Pancreas (tissue), 10 donors: ENCODE measurements around the gene KCNMA1. TPM values are rescaled to one million over a fixed set of nuclear protein-coding genes. Genes with fewer than 3 reads are reported as not detected.
"Not testable (repeated sequence)": the region's sequence is repeated elsewhere in the genome, so short reads cannot be mapped to it uniquely, and the experiment has no call there.

Experiments used
- ATAC-seq, 4 donors: fragments of 200-7000 bp; cut with Tn5 transposase; one replicate each; pipeline versions ENCODE4 v1.8.0 to v1.9.1; 2020; ENCODE audit warnings: mild to moderate bottlenecking in 4 of 4, moderate library complexity in 4 of 4
- DNase-seq, 6 donors: peaks; one replicate each; pipeline ENCODE4 v3.0.0-alpha.2; 2020
- FAIRE-seq: peaks from 2 replicates; lab custom pipeline; 2012; peaks lifted over from hg19 to GRCh38; lab: Jason Lieb, UNC
- H3K27ac ChIP-seq, 4 donors: fragments of 200-600 bp; sonication (generic); 1 replicate in 3 of 4; 2 replicates in 1 of 4; pipeline versions ENCODE4 v1.5.0 to v1.8.0; 2020
- H3K27me3 ChIP-seq, 4 donors: fragments of 200-600 bp; one replicate each; pipeline ENCODE4 v1.8.0; 2021
- H3K36me3 ChIP-seq, 3 donors: fragments of 200-600 bp; sonication (generic) in 1 of 3; one replicate each; pipeline versions ENCODE4 v1.5.0 to v1.8.0; 2020 to 2021
- H3K4me1 ChIP-seq, 3 donors: fragments of 200-600 bp; one replicate each; pipeline ENCODE4 v1.8.0; 2021
- H3K4me3 ChIP-seq, 4 donors: fragments of 200-600 bp; sonication (generic) in 2 of 4; one replicate each; pipeline versions ENCODE4 v1.5.0 to v1.8.0; 2020 to 2021
- H3K9me3 ChIP-seq, 4 donors: fragments of 200-600 bp; one replicate each; pipeline ENCODE4 v1.8.0; 2021
- WGBS, 2 donors: extraction: QIAGEN DNeasy Blood & Tissue Kit; methylation state at CpG; one replicate each; pipeline ENCODE4 v1.1.7; 2013; 5-methylcytosine and 5-hydroxymethylcytosine counted together
- intact Hi-C, 3 donors: fragments of 100-400 bp; cut with DNase I; formaldehyde crosslinking; loops; one replicate each; pipeline versions ENCODE4 v1.11.1 to v1.14.2; 2022
- polyA plus RNA-seq, 2 donors: library from polyadenylated mRNA; stranded (reverse); fragments of 200-250 nt; gene quantifications; one replicate each; pipeline ENCODE4 v1.2.3, GENCODE V29; 2013
- total RNA-seq, 6 donors: library from RNA; stranded (reverse); fragmentation: NEBNext Ultra II Directional in 4 of 6; extraction: Animal tissue kit (Norgen Biotek cat#: 25700) in 4 of 6; gene quantifications; one replicate each; pipeline versions ENCODE4 v1.2.1 to v1.2.4, GENCODE V29; 2021 to 2023
- TF ChIP-seq, protein P1 (sequence below), 4 donors: fragments of 200-600 bp; sonication (generic) in 3 of 4; IDR thresholded peaks; one replicate each; pipeline versions ENCODE4 v1.5.0 to v1.8.0; 2021; ENCODE audit warnings: antibody characterized with exemption in 4 of 4
- donor health status: healthy with polysubstance abuse.
- donor health status: DM: no; HTN: no; CAD: no; lungs with moderate emphysema.
- donor health status: DM: no; HTN: no; CAD: no.
- donor health status: control.
- donor health status: control.
- donor health status: Bipolar disorder and iron deficiency.
- donor health status: DM: yes; HTN: yes; CAD: no.
- donor health status: DM: no; HTN: no; CAD: no.
- donor health status: DM: no; HTN: no; CAD: no.
- donor health status: DM: yes; HTN: yes; CAD: no.

Gene KCNMA1
- total and polyA plus RNA-seq, 8 donors, result 3.5 to 19.4 (median 9.3) TPM

GRCh38 chr10:77590344-77591237 is 47.0 kb downstream of the KCNMA1 start:
- no peak overlapping the region for H3K4me3 ChIP-seq
- TF ChIP-seq, protein P1, sequence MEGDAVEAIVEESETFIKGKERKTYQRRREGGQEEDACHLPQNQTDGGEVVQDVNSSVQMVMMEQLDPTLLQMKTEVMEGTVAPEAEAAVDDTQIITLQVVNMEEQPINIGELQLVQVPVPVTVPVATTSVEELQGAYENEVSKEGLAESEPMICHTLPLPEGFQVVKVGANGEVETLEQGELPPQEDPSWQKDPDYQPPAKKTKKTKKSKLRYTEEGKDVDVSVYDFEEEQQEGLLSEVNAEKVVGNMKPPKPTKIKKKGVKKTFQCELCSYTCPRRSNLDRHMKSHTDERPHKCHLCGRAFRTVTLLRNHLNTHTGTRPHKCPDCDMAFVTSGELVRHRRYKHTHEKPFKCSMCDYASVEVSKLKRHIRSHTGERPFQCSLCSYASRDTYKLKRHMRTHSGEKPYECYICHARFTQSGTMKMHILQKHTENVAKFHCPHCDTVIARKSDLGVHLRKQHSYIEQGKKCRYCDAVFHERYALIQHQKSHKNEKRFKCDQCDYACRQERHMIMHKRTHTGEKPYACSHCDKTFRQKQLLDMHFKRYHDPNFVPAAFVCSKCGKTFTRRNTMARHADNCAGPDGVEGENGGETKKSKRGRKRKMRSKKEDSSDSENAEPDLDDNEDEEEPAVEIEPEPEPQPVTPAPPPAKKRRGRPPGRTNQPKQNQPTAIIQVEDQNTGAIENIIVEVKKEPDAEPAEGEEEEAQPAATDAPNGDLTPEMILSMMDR (IDR thresholded peaks at IDR 0.05), result no peak
- WGBS, 2 donors, result 81 to 83% methylated on average over 30 to 32 of the region's 32 CpGs
- H3K9me3 ChIP-seq, result no peaks in the 10 kb centered on the region
- FAIRE-seq (no peak), DNase-seq (peak in 5 of 6 donors; percentile 29 to 58 (median 49)), ATAC-seq (peak; percentile 61 to 85 (median 80))
- H3K27me3 ChIP-seq, result no peaks in the 10 kb centered on the region
- H3K27ac ChIP-seq, result peak overlapping the region in 2 of 4 donors; percentile 22 to 63
- H3K4me1 ChIP-seq, result peaks cover 0 to 7% (median 5%) of the 10 kb centered on the region in 3 donors
- intact Hi-C loops, result no loop called here
- H3K36me3 ChIP-seq, result no peaks in the 10 kb centered on the region

DNA sequence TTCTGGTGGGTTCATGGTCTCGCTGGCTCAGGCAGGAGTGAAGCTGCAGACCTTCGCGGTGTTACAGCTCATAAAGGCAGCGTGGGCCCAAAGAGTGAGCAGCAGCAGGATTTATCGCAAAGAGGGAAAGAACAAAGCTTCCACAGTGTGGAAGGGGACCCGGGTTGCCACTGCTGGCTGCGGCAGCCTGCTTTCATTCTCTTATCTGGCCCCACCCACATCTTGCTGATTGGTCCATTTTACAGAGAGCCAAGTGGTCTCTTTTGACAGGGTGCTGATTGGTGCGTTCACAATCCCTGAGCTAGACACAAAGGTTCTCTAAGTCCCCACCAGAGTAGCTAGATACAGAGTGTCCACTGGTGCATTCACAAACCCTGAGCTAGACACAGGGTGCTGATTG is 47.9 kb downstream of the KCNMA1 start:
- H3K9me3 ChIP-seq, H3K36me3 ChIP-seq, ATAC-seq, FAIRE-seq, intact Hi-C loops, H3K4me1 ChIP-seq, H3K27me3 ChIP-seq, H3K4me3 ChIP-seq: not testable (repeated sequence)
- H3K27ac ChIP-seq, result peak overlapping the region in 1 of 4 donors; percentile 63
- peak in 1 of 6 donors; percentile 38 for DNase-seq
- 78% methylated on average over 8 of the region's 8 CpGs for WGBS, 2 donors

GRCh38 chr10:77588886-77589285 is 48.7 kb downstream of the KCNMA1 start:
- FAIRE-seq, result no peak
- no peaks in the 10 kb centered on the region for H3K36me3 ChIP-seq
- no peak for ATAC-seq
- peaks cover 0 to 7% (median 5%) of the 10 kb centered on the region in 3 donors for H3K4me1 ChIP-seq
- intact Hi-C loops, result no loop called here
- no peak for DNase-seq
- H3K27me3 ChIP-seq, result no peaks in the 10 kb centered on the region
- H3K9me3 ChIP-seq, result no peaks in the 10 kb centered on the region
- TF ChIP-seq, protein P1 (IDR thresholded peaks at IDR 0.05), result no peak
- H3K4me3 ChIP-seq, result no peak overlapping the region
- 91 to 92% methylated on average over 7 of the region's 7 CpGs for WGBS, 2 donors
- H3K27ac ChIP-seq, result no peak overlapping the region

GRCh38 chr10:77587416-77587790 is 50.2 kb downstream of the KCNMA1 start:
- H3K4me3 ChIP-seq, result no peak overlapping the region
- no peaks in the 10 kb centered on the region for H3K36me3 ChIP-seq
- intact Hi-C loops, result no loop called here
- H3K27me3 ChIP-seq, result no peaks in the 10 kb centered on the region
- H3K27ac ChIP-seq, result no peak overlapping the region
- TF ChIP-seq, protein P1 (IDR thresholded peaks at IDR 0.05), result no peak
- 84 to 95% methylated on average over 3 of the region's 3 CpGs for WGBS, 2 donors
- DNase-seq (no peak), ATAC-seq (no peak), FAIRE-seq (no peak)
- H3K4me1 ChIP-seq, result peaks cover 0 to 7% (median 5%) of the 10 kb centered on the region in 3 donors
- no peaks in the 10 kb centered on the region for H3K9me3 ChIP-seq

- FAIRE-seq (no peak), ATAC-seq (no peak), DNase-seq (no peak)
- TF ChIP-seq, protein P1 (IDR thresholded peaks at IDR 0.05), result no peak
- Histone ChIP-seq H3K36me3 (no peaks in the 10 kb centered on the region), H3K9me3 (no peaks in the 10 kb centered on the region), H3K27ac (no peak overlapping the region), H3K4me1 (peaks cover 0 to 7% (median 5%) of the 10 kb centered on the region in 3 donors), H3K4me3 (no peak overlapping the region), H3K27me3 (no peaks in the 10 kb centered on the region)
- WGBS, 2 donors, result 83 to 85% methylated on average over 7 of the region's 7 CpGs
- intact Hi-C loops, result no loop called here
These were observed 50.7 kb downstream of the KCNMA1 start for GRCh38 chr10:77586719-77587415.
